NCI-H526 (cell line): Measurements from ENCODE around the gene SEMA5A.

Experiments
- DNase-seq, 2 experiments: peaks; one replicate each; lab custom pipeline; 2025; lab: John Stamatoyannopoulos, UW

The SEMA5A gene

DNA sequence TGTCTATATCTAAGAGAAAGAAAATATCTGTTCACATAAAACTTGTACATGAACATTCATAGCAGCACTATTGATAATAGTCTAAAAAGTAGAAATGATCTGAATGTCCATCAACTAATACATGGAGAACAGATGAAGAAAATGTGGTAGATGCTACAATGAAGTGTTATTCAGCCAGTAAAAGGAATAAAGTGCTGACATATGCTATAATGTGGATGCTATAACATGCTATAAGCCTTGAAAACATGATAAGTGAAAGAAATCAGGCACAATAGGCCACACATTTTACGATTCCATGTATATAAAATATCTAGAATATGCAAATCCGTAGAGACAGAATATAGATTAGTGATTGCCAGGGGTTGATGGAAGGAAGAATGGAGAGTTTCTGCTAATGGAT is 146.8 kb downstream of the SEMA5A start:
- no peak for DNase-seq

DNA sequence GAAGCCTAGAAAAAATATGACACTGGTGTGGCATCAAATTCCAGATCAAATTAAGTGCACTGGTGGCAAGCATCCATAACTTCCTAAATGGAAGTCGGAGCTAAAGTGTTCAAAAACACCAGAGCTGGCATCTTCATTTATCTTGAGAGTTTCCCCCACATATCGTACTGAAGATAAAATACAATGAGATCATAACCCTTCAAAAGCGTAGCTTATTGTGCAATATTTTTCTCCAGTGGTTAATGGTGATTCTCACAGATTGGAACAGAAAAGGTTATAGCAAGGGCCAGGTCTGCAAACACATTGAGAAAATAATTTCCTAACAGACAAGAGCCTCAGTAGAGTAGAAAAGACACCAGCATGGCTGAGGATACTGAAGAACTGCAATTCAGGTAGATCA is 147.6 kb downstream of the SEMA5A start:
- no peak for DNase-seq

DNA sequence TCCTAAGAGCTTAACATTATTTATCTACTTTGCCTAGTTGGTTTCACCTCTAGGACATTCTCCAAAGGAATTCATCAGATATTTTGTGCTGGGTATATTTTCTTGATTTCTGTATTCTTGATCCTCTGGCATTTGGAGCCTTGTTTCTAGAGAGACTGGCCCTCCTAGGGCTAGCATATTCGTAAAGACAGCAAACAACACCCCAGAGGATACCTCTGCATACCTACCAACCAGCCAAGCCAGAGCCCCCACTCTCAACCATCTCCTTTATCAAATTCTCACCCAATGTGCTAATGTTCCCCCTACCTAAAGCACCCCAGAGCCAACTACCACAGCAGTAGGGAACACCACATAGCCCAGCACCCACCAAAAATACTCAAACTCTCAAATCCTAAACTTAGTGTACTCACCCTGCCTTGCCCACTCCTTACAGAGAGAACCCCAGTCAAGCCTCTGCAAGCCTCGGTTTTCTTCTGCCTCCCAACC is 149.5 kb downstream of the SEMA5A start:
- DNase-seq, result peak in 1 of 2 experiments; percentile 20

DNA sequence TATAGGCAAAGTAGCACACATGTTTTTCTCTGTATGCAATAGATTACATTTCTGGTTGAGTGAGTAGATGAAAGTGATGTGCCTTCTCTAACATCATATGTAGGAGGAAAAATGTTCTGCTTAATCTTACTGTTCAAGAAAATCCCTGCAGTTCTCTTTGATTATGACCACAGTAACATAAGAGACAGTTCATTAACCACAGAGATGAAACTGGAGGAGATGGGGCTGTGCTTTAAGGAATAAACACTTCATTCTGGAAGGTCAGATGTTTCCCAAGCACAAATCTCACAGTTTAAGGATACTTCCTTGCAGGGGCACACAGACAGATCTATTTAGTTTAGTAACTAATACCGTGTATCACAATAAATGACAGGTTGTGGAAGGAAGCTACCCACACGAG is 150.2 kb downstream of the SEMA5A start:
- peak in 1 of 2 experiments; percentile 77 for DNase-seq

DNA sequence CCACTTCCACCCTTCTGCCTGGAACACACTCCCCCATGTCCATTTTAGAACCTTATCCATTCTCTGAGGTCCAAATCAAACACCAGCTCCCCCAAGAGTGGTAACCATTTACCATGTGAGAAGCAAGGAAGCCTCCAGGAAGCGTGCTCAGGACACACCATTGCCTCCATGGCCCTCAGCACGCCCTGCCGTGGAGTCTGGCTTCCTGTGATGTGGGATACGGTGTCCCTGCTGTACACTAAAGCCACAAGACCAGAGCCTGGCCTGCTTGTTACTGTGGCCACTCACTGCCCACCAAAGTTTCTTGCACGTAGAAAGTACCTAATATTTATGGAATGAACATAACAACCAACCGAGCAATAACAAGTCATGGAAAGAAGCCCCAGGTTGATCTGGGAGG is 151.7 kb downstream of the SEMA5A start:
- no peak for DNase-seq

DNA sequence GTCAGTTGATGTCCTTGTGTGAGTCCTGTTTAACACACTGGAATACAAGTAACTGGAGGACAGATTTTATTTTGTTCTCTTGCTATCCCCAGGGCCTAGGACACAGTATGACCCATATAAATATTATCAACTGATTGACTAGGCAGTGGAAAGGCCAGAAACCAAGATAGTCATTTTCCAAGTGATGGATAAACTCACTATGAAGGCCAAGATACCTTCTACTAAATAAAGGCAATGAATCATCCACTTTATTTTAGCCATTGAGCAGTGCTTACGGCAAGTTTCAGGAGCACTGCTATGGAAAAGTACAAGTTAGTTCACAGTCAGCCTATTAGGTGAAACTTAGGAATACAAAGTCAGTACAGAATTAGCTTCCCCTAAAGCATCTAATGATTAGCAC is 153.2 kb downstream of the SEMA5A start:
- DNase-seq, result no peak

DNA sequence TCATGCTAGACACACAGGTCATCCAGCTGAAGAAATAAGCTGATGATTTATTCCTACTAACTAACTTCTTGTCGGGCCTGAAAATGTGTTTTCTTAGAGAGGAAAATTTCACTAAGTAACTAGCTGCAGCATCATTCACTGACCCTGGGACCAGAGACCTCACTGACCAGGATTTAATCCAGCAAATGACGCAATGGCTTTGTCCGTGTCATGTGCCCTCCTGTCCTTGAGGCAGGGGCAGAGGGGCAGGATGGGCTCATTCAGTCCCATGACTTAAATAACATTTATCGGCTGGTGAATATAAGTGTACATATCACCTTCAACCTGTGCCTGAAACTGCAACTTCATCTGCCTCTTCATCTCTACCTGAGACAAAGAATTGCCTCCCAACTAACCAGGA is 154.8 kb downstream of the SEMA5A start:
- DNase-seq, result no peak

DNA sequence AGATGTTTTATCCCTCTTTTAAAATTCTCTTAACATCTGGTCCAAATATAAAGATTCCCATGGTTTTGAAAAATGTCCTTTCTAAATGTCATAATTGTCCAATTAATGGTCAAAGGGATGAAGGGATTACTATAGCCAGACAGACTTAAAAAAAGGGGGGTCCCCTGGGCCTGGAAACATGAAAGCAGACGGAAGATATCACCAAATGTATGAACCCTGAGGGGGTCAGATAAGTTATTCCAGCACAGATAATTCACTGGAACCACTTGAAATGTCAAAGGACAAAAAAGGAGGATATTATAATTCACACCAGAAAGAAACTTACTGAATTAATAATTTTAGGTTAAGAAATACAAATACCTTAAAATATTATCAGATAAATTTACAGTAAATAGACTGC is 155.8 kb downstream of the SEMA5A start:
- no peak for DNase-seq

DNA sequence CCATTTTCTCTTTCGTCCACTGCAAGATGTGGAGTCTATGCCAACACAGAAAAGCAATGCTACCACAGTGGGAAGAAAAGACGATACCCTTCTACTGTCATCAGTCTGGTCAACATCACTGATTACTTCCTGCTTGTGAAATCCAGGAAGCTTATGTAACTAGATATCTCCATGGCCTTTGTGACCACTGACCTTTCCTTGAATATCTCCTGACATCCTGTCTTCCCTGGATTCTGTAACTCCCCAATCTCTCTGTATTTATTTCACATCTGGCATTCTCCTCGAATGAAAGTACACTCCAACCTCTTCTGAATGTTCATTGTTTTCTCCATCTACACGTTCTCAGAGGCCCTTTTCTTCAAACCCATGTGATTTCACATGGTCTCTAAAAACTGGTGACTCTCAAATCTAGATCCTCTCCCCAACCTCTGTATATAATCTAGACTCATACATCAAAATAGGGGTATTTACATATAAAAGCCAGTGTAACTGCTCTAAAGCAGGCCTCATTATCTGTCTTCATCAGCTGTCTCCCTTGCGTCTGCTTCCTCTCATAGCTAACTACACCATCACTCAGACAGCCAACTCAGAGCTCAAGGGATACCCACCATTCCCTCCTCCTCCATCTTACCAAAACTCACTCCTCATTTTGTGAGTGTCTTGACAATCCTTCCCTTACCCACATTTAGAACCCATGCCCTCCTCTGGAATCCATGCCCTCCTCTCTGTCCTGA is 156.8 kb downstream of the SEMA5A start:
- no peak for DNase-seq

DNA sequence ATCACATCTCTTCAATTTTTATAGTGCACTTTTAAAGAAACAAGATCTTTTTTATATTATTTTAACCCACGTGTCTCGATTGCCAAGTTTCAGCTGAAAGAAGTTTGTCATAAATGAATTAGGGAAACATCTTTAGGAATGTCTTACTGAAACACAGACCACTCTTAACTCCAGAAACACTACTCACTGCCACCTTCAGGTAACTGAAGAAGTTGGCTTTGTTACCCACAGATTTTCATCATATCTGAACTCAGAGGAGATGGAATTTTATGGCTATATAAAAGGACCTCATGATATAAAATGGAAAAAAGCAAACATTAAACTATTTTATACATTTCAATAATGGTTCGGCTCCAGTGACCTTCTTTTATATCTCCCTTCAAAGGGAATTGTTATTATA is 158.0 kb downstream of the SEMA5A start:
- DNase-seq, result no peak

DNA sequence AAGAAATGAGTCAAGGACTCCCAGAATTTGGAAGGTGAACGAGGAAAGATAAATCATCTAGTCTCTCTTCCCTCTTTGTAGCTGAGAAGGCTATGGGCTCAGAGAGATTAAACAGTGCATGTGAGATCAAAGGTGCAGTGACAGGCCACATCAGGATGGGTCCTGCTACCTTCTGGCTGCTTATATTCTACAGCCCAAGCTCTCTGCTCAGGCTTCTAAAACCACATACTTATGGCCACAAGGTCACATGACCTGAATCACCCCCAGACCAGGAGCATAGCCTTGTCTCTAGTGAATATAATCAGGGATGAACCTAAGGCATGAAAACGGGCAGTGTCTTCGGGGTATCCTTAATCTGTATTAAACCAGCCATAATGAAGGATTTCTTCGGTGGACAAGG is 158.9 kb downstream of the SEMA5A start:
- DNase-seq, result no peak

DNA sequence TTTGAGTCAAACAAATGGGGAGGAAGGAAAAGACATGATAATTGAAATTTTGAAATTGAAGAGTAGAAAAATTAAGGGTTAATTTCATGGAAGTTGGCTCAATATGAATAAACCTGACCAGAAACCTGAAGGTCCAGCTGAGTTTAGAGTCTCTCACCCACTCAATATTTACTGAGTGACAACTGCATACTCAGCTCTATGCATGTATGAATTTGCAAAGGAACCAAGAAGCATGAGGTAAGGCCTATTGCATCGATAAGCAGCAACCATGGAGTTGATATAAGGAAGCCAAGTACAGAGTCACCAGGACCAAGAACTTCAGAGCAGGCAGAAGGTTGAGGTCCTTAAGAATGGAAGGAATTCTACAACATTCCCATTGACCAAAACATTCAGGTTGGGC is 163.4 kb downstream of the SEMA5A start:
- DNase-seq, result no peak

DNA sequence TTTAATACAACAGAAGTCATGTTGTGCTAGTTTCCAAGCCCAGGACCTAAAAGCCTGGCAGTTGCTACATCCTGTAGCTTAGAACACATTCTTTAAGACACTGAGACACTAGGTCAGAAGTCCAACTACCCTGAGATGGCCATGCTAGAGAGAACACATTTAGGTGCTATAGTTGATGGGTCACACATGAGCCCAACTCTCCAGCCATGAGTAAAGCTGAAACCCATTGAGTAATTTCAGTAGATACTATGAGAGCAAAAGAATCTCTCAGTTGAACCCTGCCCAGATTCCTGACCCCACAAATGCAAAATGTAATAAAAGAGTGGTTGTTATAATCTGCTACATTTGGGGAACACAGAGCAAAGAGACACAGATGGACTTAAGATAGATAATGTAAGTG is 164.4 kb downstream of the SEMA5A start:
- DNase-seq, result no peak

DNA sequence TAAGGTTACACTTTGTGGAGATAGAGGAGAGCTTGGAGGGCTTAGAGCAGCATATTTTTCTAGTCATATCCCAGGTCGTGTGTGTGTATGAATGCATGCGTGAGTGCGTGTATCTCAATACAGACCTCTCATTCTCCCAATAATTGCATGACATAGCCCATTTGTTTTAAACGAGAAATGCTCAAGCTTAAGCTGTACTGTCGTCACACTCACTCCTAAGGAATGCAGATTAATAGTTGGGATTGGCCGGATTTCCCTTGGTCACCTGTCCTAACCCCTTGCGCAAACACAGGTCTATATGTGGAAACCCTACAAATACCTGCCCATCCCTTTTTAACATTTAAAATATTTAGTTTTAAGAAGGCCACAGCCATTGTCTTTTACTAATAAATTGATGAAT is 165.8 kb downstream of the SEMA5A start:
- no peak for DNase-seq

DNA sequence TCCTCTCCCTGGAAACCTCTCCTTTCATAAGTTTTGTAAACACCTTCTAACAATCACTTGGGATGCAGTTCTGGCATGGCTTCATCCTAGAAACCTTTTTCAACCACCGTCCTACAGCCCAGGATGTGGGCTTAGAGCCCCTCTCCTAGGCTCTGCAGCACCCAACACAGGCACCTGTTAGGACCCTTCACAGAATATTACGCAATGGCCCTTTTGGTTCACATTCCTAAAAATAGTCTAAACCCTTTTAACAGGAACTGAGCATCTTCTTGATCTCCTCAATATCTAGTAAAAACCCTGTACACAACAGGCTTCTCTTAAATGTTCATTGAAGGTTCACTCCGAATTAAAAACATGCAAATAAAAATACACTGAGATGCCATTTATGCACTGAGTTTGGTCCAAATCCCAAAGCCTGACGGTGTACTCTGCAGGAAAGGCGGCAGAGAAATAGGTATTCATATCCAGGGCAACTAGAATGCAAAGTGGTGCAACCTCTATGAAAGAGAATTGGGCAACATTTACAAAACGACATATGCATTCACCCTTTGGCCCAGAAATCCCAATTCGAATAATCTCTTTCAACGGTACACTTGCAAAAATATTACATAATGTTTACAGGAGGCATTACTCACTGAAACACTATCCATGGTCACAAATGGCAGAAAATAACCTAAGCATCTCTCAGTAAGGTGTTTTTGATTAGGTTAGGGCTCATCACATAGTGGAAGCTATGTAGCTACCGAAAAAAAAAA is 169.3 kb downstream of the SEMA5A start:
- DNase-seq, result no peak

DNA sequence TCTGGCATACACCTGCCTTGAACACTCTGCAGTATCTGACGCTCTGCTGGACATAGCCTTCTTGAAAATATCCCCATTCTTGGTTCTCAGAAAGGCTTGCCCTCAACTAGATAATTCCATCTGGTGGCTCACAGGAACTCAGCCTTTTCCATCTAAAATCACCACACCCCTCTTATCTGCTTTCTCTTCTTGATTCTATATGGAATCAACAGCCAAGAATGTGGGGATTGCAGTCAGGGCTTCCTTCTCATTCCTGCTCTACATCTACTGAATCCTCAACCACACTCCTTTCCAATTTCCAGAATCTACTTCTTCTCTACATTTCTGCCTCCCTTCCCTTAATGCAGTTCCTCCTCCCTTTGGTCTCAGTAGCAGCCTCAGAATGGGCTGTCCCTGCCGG is 170.1 kb downstream of the SEMA5A start:
- no peak for DNase-seq

DNA sequence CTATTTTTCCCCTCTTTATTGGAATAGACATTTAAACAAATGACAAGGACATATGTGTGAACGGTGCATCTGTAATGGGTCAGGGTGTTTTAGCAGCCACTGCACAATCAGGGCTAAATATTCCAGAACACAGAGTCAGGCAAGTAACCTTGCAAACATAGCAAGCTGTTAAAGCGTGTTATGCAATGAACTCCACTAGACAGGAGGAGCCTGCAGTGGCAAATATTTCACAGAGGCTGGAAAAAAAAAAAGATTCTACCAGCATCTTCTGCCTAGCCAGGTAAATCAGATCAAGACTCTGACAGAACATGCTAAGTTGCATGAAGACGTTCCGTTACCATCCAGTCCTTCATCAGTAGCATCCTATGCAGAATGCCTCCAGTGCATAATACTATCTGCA is 171.8 kb downstream of the SEMA5A start:
- DNase-seq, result no peak

DNA sequence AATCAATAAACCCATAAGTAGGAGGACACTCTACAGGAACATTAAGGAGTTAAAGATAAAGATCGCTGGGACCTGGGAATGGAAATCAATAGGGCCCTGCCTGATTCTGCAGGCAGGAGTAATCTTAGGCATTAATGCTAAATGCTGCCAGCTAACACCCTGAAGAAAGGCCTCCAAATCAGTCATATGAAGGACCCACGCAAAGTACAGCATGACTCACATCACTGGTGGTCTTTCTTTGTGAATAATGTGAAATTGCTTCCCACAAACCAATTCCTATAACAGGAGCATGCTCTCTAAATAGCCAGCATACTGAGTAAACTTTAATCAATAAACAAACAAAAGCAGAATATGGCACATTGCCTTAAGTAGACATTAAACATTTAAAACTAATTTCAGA is 172.3 kb downstream of the SEMA5A start:
- no peak for DNase-seq

DNA sequence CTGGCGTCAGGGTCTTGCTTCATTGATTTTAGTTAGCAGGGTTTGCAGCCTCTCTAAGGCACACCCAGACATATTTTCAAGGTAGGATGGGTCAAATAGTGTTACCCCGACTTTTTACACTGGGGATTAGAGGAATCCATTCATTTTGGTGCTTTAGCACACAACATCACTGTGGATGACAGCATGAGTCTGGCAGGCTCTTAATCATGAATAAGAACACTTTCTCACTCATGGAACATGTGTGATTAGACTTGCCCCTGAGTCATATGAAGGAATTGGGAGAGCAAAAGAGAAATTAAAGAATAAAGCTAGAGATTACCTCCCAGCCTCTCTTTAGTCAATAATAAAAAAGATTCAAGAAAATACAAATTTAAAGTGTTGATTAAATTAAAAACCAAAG is 175.6 kb downstream of the SEMA5A start:
- no peak for DNase-seq

DNA sequence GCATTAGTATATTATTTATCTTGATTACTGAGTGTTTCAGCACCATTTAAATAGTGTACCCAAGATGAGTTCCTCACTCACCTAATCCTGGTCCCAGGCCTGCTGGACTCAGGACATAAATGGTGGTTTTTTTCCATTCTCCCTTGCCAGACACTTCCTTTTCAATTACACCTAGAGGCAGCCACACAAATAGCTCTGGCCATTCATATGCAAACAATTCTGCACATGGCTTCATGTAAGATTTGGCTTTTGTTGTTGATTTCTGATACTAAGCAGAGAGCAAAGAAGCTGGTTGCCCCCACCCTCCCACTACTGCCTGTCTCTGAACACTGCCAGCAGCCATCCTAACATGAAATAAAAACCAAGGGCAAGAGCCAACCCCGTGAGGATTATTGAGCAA is 180.4 kb downstream of the SEMA5A start:
- peak in 1 of 2 experiments; percentile 33 for DNase-seq

DNA sequence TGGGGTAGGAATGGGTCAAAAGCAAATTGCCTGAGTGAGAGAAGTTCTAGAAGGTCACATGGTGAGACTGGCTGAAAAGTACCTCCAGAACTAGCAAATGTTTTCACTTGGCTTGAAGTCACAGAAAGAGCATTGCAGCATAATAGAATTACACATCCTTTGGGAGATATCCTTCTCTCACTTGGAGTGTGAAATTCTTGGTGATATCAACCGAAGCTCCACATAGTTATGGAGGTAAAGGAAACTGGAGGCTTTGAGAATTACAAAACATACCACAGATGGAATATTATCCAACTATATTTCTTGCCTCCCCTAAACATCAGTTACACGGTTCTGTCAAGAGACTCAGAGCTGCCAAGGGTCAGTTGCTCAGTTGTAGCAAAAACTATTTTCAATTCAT is 182.4 kb downstream of the SEMA5A start:
- no peak for DNase-seq

DNA sequence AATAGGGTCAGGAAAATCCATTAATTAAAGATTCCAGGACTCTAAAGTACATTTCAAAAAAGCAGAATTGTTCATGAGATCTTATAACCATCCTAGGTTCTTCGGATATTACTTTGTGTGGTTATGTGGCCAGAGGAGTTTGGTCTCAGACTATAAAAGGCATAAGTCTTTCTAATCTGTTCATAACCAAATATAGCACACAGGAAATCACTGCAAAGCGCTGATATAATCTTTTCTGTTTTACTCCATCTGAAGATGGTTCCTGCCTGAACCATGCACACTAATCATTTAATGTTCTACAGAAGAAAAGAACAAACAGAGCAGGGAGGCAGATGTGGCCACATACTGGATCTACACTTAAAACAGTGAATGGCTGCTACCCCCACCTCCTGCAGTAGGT is 182.8 kb downstream of the SEMA5A start:
- no peak for DNase-seq

DNA sequence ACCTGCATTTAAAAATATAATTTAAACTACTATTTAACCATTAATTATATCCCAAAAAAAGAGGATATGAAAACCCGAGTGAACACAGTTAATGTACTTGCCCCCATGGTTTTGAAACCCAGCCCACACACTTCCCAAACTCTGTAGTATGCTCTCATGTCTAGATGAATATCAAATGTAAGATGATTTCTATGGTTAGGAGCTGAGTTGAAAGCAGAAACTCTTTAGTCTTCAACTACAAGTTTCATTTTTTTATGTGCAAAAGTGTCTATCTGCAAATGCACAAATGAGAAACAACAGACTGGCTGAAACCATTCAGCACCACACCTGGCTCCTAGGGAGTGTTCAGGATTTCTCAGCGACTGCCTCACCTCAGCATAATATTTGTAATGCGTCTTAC is 183.3 kb downstream of the SEMA5A start:
- DNase-seq, result no peak

DNA sequence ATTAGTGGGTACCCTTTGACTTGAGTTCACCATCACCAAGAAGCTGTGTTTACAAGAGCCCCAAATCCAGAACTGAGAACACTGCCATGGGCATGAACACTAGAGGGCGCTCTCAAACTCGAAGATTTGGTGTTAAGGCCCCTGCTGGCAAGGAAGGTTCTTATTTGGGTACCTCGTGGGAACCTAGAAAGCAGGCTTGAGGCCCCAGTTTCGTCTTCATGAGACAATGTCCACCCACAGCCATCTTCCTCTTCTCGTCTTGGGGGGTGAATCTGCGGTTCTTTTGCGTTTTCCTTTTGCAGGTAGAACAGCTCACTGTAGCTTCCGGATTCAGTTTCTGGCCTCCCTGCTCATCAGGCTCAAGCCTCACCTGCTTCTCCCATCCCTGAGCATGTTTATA is 184.0 kb downstream of the SEMA5A start:
- peak; percentile 14 to 67 for DNase-seq
